HEK293 (cell line): ENCODE results near the gene FRA10AC1.

Experiments used
- TCF7L2 ChIP-seq: IDR thresholded peaks from 2 replicates; pipeline ENCODE4 v1.6.1; 2011; ENCODE audit warnings: low read depth, mild to moderate bottlenecking, inconsistent platforms, low read length, moderate library complexity, borderline replicate concordance
- ZBTB17 ChIP-seq: fragments of 450-650 bp; formaldehyde crosslinking; IDR thresholded peaks from 2 replicates; pipeline ENCODE4 v1.5.1; 2016; ENCODE audit warnings: missing biosample characterization, missing genetic modification characterization
- ZBTB20 ChIP-seq: fragments of 450-650 bp; formaldehyde crosslinking; IDR thresholded peaks from 2 replicates; pipeline ENCODE4 v1.5.1; 2016; ENCODE audit warnings: missing biosample characterization, missing genetic modification characterization
- TF ChIP-seq, protein P1 (sequence below): fragments of 450-650 bp; IDR thresholded peaks from 2 replicates; pipeline ENCODE4 v1.5.1; 2018; ENCODE audit warnings: missing biosample characterization, missing genetic modification characterization
- TF ChIP-seq, protein P2 (sequence below): fragments of 450-650 bp; formaldehyde crosslinking; IDR thresholded peaks from 2 replicates; pipeline ENCODE4 v1.5.1; 2016; ENCODE audit warnings: missing biosample characterization, missing genetic modification characterization

DNA sequence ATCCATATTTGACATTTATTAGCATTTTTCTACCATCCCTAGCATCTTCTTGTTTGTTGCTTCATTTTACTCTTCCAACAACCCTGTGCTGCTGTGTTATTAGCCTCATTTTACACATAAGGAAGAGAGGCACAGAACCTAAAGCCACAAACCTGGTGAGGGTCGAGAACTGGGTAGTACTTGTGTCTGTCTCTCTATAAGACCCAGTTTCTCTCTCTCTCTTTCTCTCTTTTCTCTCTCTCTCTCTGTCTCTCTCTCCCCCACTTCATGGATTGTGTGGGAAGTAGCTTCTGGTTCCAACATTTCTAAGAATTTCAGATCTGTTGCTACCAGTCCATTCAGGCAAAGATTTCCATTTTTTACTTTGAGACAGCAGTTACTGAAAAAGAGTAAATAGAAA lies 1.4 kb upstream of the FRA10AC1 start:
- TF ChIP-seq, protein P1, sequence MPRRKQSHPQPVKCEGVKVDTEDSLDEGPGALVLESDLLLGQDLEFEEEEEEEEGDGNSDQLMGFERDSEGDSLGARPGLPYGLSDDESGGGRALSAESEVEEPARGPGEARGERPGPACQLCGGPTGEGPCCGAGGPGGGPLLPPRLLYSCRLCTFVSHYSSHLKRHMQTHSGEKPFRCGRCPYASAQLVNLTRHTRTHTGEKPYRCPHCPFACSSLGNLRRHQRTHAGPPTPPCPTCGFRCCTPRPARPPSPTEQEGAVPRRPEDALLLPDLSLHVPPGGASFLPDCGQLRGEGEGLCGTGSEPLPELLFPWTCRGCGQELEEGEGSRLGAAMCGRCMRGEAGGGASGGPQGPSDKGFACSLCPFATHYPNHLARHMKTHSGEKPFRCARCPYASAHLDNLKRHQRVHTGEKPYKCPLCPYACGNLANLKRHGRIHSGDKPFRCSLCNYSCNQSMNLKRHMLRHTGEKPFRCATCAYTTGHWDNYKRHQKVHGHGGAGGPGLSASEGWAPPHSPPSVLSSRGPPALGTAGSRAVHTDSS (tag by site-specific recombination), result no peak
- no peak for TF ChIP-seq ZBTB20 (tag by site-specific recombination)
- TF ChIP-seq, protein P2, sequence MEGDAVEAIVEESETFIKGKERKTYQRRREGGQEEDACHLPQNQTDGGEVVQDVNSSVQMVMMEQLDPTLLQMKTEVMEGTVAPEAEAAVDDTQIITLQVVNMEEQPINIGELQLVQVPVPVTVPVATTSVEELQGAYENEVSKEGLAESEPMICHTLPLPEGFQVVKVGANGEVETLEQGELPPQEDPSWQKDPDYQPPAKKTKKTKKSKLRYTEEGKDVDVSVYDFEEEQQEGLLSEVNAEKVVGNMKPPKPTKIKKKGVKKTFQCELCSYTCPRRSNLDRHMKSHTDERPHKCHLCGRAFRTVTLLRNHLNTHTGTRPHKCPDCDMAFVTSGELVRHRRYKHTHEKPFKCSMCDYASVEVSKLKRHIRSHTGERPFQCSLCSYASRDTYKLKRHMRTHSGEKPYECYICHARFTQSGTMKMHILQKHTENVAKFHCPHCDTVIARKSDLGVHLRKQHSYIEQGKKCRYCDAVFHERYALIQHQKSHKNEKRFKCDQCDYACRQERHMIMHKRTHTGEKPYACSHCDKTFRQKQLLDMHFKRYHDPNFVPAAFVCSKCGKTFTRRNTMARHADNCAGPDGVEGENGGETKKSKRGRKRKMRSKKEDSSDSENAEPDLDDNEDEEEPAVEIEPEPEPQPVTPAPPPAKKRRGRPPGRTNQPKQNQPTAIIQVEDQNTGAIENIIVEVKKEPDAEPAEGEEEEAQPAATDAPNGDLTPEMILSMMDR (tag by site-specific recombination), result no peak
- no peak for TF ChIP-seq ZBTB17 (tag by site-specific recombination)
- TF ChIP-seq TCF7L2, result no peak
